IMR-90 (cell line): ENCODE measurements around the gene ATG10. TPM values are rescaled to one million over a fixed set of nuclear protein-coding genes. Genes with fewer than 3 reads are reported as not detected.

Experiments
- POLR2A ChIP-seq: IDR thresholded peaks from 2 replicates; pipeline ENCODE4 v1.6.1; 2012; ENCODE audit warnings: mild to moderate bottlenecking, low read depth, low read length
- polyA plus RNA-seq, 3 experiments: library from polyadenylated mRNA; depleted of rRNA; stranded (reverse); fragments of >200 nt; gene quantifications; 2 replicates each; pipeline ENCODE4 v1.2.3, GENCODE V29; 2012; ENCODE audit warnings: low replicate concordance in 1 of 3
- total RNA-seq: library from RNA; depleted of rRNA; stranded (reverse); fragments of >200 nt; gene quantifications from 2 replicates; pipeline ENCODE4 v1.2.3, GENCODE V29; 2012
- TF ChIP-seq, protein P1 (sequence below): fragments of 150-350 bp; IDR thresholded peaks from 2 replicates; pipeline ENCODE4 v1.6.1; 2017; ENCODE audit warnings: mild to moderate bottlenecking, antibody characterized with exemption, low read length, low read depth

ATG10 gene
- total and polyA plus RNA-seq, 2 of the 4 experiments (the other 2 are of a cell fraction), result 3.4 to 8.1 TPM

DNA sequence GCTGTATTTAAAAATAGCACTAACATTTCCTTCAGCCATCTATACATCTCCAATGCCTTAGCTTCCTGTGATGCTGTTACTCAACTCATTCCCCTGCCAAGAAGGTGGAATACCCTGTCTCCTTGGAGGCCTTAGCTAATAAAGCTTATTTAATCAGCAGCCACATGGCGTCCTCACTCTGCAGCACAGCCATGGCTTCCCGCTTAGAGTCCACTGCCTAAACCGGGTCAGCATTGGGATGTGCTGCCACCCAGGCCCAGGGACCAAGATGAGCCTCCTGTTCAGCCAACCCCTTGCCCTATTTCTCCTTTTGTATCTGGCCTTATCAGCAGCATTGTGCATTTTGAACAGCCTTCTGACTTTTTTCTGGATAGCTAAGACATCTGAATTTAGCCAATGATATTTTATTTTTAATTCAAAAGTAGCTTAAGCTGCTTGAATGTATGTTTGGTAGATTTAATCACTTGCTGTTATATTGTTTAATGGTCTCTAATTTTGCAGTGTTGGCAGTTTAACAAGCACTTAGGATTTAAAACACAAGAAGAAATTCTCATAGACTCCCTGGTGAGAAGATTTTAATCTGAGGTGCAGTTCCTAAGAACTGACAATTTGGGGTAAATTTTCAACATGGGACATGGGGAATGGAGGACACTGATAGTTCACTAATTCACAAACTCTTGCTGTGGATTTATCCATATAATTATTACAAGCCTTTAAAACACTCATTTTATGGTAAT is 193.3 kb downstream of the ATG10 start (continued):
- TF ChIP-seq, protein P1, sequence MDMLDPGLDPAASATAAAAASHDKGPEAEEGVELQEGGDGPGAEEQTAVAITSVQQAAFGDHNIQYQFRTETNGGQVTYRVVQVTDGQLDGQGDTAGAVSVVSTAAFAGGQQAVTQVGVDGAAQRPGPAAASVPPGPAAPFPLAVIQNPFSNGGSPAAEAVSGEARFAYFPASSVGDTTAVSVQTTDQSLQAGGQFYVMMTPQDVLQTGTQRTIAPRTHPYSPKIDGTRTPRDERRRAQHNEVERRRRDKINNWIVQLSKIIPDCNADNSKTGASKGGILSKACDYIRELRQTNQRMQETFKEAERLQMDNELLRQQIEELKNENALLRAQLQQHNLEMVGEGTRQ, result no peak
- no peak for TF ChIP-seq POLR2A
